DND-41 (cell line): Measurements from ENCODE around the gene KRTAP6-3.

Experiments used
- ATAC-seq: fragments of 200-7000 bp; cut with Tn5 transposase; 3 replicates; pipeline ENCODE4 v1.9.1; 2021; ENCODE audit warnings: low read depth; ENCODE audit not compliant: insufficient read depth
- DNase-seq: peaks from one replicate; pipeline ENCODE4 v3.0.0-alpha.2; 2020
- H2AFZ ChIP-seq: 2 replicates; pipeline ENCODE4 v1.6.0; 2012; ENCODE audit warnings: low read depth, low read length
- H3K27ac ChIP-seq: 2 replicates; pipeline ENCODE4 v1.5.1; 2012; ENCODE audit warnings: low read length, inconsistent platforms
- H3K27me3 ChIP-seq: fragments of 200-600 bp; sonication (generic); 2 replicates; pipeline ENCODE4 v1.6.0; 2012; ENCODE audit warnings: low read length, mild to moderate bottlenecking, inconsistent platforms; ENCODE audit not compliant: insufficient read depth, poor library complexity
- H3K36me3 ChIP-seq: 2 replicates; pipeline ENCODE4 v1.5.1; 2012; ENCODE audit warnings: low read length, inconsistent platforms; ENCODE audit not compliant: insufficient read depth
- H3K4me1 ChIP-seq: 2 replicates; pipeline ENCODE4 v1.5.1; 2012; ENCODE audit warnings: mild to moderate bottlenecking, low read length; ENCODE audit not compliant: insufficient read depth
- H3K4me2 ChIP-seq: 2 replicates; pipeline ENCODE4 v1.6.0; 2012; ENCODE audit warnings: mild to moderate bottlenecking, moderate library complexity, low read length, inconsistent platforms; ENCODE audit not compliant: insufficient read depth
- H3K4me3 ChIP-seq, 2 experiments: fragments of 200-600 bp in 1 of 2; shearing (Covaris generic) in 1 of 2; 2 replicates each; pipeline ENCODE4 v1.5.1; 2012 to 2016; ENCODE audit warnings: inconsistent platforms in 2 of 2, low read length in 2 of 2, mild to moderate bottlenecking in 2 of 2, low read depth in 1 of 2, moderate library complexity in 1 of 2
- H3K79me2 ChIP-seq: 2 replicates; pipeline ENCODE4 v1.6.0; 2012; ENCODE audit warnings: low read length, inconsistent platforms; ENCODE audit not compliant: insufficient read depth
- H3K9ac ChIP-seq: 2 replicates; pipeline ENCODE4 v1.6.0; 2012; ENCODE audit warnings: low read depth, mild to moderate bottlenecking, inconsistent platforms, low read length, moderate library complexity
- H3K9me3 ChIP-seq: 2 replicates; pipeline ENCODE4 v1.5.1; 2012; ENCODE audit warnings: low read length, moderate library complexity, mild to moderate bottlenecking, inconsistent platforms; ENCODE audit not compliant: insufficient read depth, severe bottlenecking
- H4K20me1 ChIP-seq: 2 replicates; pipeline ENCODE4 v1.6.0; 2012; ENCODE audit warnings: low read length; ENCODE audit not compliant: insufficient read depth
- CTCF ChIP-seq: IDR thresholded peaks from 2 replicates; pipeline ENCODE4 v1.5.1; 2012; ENCODE audit warnings: borderline replicate concordance, low read length, moderate library complexity, mild to moderate bottlenecking; ENCODE audit not compliant: poor library complexity, severe bottlenecking; ENCODE audit errors: extremely low read depth
- EZH2 ChIP-seq: IDR thresholded peaks from 3 replicates; pipeline ENCODE4 v1.6.1; 2012; ENCODE audit warnings: borderline replicate concordance, low read depth, mild to moderate bottlenecking, moderate library complexity, low read length, inconsistent platforms; ENCODE audit not compliant: severe bottlenecking

KRTAP6-3 gene

GRCh38 chr21:30561957-30562356, 30.3 kb upstream of the KRTAP6-3 start:
- Histone ChIP-seq H3K79me2 (no peaks in the 10 kb centered on the region), H3K4me1 (no peaks in the 10 kb centered on the region), H3K9ac (no peak overlapping the region), H3K4me2 (no peak overlapping the region), H3K36me3 (no peaks in the 10 kb centered on the region), H3K27me3 (no peaks in the 10 kb centered on the region), H2AFZ (no peak overlapping the region), H3K27ac (no peak overlapping the region), H4K20me1 (no peaks in the 10 kb centered on the region), H3K4me3 (no peak overlapping the region), H3K9me3 (no peaks in the 10 kb centered on the region)
- no peak for DNase-seq
- TF ChIP-seq EZH2, result no peak
- ATAC-seq, result no peak

- no peaks in the 10 kb centered on the region for H3K36me3 ChIP-seq
- TF ChIP-seq CTCF, result no peak
- no peak for TF ChIP-seq EZH2
- no peak overlapping the region for H2AFZ ChIP-seq
- H3K4me1 ChIP-seq, result no peaks in the 10 kb centered on the region
- no peak for ATAC-seq
- no peaks in the 10 kb centered on the region for H4K20me1 ChIP-seq
- no peak overlapping the region for H3K9ac ChIP-seq
- no peak for DNase-seq
- no peaks in the 10 kb centered on the region for H3K9me3 ChIP-seq
- no peak overlapping the region for H3K27ac ChIP-seq
- H3K27me3 ChIP-seq, result no peaks in the 10 kb centered on the region
- H3K4me3 ChIP-seq, result no peak overlapping the region
- H3K4me2 ChIP-seq, result no peak overlapping the region
- no peaks in the 10 kb centered on the region for H3K79me2 ChIP-seq
These were observed 29.2 kb upstream of the KRTAP6-3 start for GRCh38 chr21:30563072-30563471.

- Histone ChIP-seq H3K27ac (no peak overlapping the region), H3K36me3 (no peaks in the 10 kb centered on the region), H4K20me1 (no peaks in the 10 kb centered on the region), H3K4me2 (no peak overlapping the region), H3K9me3 (no peaks in the 10 kb centered on the region), H3K27me3 (no peaks in the 10 kb centered on the region), H3K79me2 (no peaks in the 10 kb centered on the region), H2AFZ (no peak overlapping the region), H3K4me3 (no peak overlapping the region), H3K4me1 (no peaks in the 10 kb centered on the region), H3K9ac (no peak overlapping the region)
- no peak for DNase-seq
- no peak for ATAC-seq
- TF ChIP-seq CTCF (no peak), EZH2 (no peak)
These were observed 28.6 kb upstream of the KRTAP6-3 start for GRCh38 chr21:30563630-30564029.

- no peak overlapping the region for H3K4me2 ChIP-seq
- TF ChIP-seq CTCF, result no peak
- TF ChIP-seq EZH2, result no peak
- H3K4me1 ChIP-seq, result no peaks in the 10 kb centered on the region
- H3K79me2 ChIP-seq, result no peaks in the 10 kb centered on the region
- H2AFZ ChIP-seq, result no peak overlapping the region
- H3K9ac ChIP-seq, result no peak overlapping the region
- H3K9me3 ChIP-seq, result no peaks in the 10 kb centered on the region
- H3K27me3 ChIP-seq, result no peaks in the 10 kb centered on the region
- H3K36me3 ChIP-seq, result no peaks in the 10 kb centered on the region
- no peak overlapping the region for H3K4me3 ChIP-seq
- ATAC-seq, result no peak
- no peak overlapping the region for H3K27ac ChIP-seq
- no peaks in the 10 kb centered on the region for H4K20me1 ChIP-seq
- DNase-seq, result no peak
These were observed 24.6 kb upstream of the KRTAP6-3 start for GRCh38 chr21:30567617-30568016.
